Amniotic stem cell (primary cell): ENCODE data around the gene SYDE2.
"Not testable (repeated sequence)": the region's sequence is repeated elsewhere in the genome, so short reads cannot be mapped to it uniquely, and the experiment has no call there.

Source experiments
- DNase-seq: peaks from one replicate; lab custom pipeline; 2025; lab: John Stamatoyannopoulos, UW

The SYDE2 gene

DNA sequence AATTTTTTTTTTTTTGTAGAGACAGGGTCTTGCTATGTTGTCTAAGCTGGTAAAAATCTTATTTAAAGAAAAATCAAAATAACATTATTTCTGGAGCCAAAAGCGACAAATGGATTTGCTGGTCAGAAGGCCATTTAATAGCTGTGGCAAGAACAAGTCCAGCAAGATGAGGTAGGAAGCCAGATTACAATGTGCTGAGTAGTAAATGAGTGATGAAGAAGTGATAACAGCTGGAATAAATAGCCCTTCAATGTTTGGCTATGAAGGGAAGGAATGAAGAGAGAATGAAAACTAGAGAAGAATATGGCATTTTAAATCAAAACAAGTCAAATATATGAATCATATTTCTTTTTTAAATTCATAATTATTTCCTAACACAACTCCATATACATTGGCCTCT is 34.5 kb downstream of the SYDE2 start:
- no peak for DNase-seq

- no peak for DNase-seq
Observed at GRCh38 chr1:85158910-85159309, 41.9 kb downstream of the SYDE2 start.

DNA sequence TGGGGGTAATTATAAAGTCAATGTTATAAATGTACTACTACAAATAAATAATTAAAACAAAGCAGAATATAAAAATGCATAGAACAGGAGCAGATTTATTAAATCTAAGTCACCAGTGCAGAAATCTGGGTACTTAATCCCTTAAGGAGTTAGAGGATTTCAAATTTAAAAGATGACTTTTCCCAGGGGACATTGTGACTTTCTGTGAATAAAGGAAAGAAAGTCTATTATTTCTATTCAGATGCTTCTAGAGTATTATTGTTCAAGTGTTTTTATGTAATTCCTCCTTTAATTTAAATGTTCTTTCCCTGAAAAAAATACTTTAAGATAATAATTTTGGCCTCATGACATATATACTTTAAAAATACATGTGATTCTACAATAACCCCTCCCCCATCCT is 43.4 kb downstream of the SYDE2 start:
- no peak for DNase-seq

- DNase-seq, result no peak
Observed at GRCh38 chr1:85153149-85153891, 47.5 kb downstream of the SYDE2 start.

DNA sequence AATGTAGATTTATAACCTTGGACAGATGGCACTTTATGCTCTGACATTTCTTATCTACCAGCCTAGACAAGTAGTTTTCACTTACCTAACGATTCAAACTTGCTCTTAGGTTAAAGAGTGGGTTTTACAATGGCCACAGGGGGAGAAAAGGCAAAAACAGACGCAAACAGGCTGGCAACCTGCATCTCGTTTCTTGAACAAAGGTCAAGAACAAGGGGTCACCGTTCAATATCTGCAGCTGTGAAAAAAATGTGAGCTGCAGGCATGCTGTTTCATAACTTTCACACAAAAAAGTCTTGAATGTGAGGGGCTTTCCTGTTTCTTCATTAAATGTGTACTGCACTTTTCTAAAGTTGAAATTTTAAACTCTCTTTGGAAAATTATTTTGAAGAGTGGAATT is 49.4 kb downstream of the SYDE2 start:
- no peak for DNase-seq

- no peak for DNase-seq
Observed at GRCh38 chr1:85149805-85150204, 51.0 kb downstream of the SYDE2 start.

- DNase-seq, result peak; percentile 18
Observed at GRCh38 chr1:85148524-85149250, 52.1 kb downstream of the SYDE2 start.

DNA sequence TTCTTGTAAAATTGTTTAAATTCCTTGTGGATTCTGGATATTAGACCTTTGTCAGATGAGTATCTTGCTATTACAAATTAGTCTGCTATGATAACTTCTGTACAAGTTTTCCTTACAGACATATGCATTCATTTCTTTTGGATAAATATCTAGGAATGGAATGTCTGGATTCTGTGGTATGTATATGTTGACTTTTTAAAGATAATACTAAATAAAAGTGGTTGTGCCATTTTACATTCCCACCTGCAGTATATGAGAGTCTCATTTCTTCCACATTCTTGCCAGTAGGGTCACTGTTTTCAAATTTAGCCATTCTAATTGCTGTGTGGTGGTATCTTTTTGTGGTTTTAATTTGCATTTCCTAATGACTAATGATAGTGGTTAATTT is 53.9 kb downstream of the SYDE2 start:
- no peak for DNase-seq

GRCh38 chr1:85146298-85146971 is 54.4 kb downstream of the SYDE2 start:
- not testable (repeated sequence) for DNase-seq

GRCh38 chr1:85144351-85144750 is 56.5 kb downstream of the SYDE2 start:
- DNase-seq, result no peak

DNA sequence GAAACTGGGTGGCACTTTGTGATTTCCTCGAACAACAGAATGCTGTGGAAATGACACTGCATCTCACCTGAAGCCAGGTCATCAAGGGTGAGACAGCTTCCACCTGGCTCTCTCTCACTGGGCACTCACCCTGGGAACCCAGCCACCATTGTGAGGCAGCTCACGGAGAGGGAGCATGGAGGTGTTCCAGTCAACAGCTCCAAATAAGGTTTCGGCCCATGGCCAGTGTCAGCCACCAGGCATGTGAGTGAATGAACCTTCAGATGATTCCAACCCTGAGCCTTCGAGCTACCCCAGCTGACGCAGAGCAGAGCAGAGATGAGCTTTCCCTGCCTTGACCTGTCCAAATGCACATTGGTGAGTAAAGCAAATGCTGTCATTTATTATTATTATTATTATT is 58.1 kb downstream of the SYDE2 start:
- no peak for DNase-seq

DNA sequence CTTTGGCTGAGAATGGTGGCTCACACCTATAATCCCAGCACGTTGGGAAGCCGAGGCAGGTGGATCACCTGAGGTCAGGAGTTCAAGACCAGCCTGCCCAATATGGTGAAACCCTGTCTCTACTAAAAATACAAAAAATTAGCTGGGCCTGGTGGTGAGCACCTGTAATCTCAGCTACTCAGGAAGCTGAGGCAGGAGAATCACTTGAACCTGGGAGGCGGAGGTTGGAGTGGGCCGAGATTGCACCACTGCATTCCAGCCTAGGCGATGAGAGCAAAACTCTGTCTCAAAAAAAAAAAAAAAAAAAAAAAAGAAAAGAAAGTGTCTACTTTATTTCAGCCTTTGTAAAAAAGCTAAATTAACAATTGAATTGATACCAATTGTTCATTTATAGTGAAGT is 62.4 kb downstream of the SYDE2 start:
- not testable (repeated sequence) for DNase-seq

- no peak for DNase-seq
Observed at GRCh38 chr1:85137660-85138059, 63.2 kb downstream of the SYDE2 start.

DNA sequence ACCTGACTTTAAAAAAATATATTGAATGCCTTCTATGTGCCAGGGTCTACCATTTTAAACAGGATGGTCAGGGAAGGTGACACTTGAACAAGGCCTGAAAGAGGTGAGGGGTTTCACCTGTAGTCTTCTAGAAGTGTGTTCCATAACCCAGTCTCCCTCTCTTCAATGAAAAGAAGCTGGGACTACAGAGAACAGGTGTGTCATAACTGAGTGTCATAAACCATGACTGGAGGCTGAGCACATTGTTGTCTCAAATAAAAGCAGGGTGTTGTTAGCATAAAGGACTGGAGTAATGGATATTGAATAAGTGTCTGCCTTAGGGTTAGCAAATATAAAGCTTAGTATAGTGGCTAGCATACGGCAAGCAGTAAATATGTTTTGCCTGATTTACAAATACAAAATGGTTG is 65.4 kb downstream of the SYDE2 start:
- no peak for DNase-seq

- no peak for DNase-seq
Observed at GRCh38 chr1:85134583-85135391, 66.0 kb downstream of the SYDE2 start.

DNA sequence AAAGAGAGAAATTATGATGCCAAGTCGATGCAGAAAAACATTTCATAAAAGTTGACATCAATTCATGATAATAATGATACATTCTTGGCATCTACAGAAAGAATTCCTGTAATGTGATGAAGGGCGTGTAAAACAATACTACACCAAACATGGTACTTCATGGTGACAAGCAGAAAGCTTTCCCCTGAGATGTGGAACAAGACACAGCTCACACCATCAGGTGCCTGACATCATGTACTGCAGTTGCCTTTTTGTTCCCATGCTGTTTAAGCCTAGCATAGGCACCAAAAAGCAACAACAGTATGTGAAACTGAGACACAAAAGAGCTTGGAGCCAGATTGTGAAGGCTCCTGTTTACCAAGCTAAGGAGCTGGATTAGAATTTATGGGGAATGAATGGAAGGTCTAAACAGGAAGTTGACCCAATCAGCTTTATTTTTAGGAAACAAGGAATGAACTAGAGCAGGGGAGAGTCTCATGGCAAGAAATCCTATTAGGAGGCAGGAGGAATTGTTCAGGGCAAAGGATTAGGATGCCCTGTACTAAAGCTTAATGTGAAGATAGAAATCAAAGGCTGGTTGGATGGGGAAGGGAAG is 67.2 kb downstream of the SYDE2 start:
- no peak for DNase-seq

GRCh38 chr1:85132078-85132720 is 68.6 kb downstream of the SYDE2 start:
- DNase-seq, result no peak

DNA sequence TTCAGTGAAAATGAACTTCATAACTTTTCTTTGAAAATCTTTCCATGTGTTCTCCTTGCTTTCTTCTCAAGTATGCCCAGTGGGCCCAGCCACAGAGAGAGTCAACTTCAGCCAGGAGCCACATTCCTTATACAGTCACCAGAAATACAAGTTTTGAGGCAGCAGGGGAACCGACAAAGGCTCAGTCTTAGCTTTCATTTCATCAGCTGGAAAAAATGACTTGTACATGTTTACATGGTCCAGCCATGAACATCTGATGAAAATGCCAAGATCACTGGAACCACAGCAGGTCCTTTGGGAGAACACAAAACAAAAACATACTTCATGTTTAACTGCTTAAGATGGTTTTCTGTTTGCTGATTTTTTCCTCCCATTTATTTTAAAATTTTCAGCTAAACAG is 72.5 kb downstream of the SYDE2 start:
- DNase-seq, result peak; percentile 13

DNA sequence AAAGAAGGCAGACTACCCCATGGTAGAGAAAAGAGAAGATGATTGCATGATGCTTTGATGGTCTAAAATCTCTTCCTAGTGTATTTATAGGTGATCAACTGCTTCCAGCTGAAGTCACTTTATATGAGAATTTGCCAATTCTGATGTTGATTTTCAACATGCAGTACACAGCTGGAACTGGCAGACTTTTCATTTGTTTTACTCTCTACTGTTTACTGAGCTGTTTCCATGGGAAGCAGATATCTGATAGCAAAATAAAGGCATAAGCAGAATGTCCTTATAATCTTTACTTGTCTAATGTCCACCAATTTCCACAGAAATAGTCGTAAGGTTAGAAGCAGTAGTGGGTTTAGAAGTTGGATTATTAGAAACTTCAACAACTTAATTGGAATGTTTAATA is 74.9 kb downstream of the SYDE2 start:
- no peak for DNase-seq

DNA sequence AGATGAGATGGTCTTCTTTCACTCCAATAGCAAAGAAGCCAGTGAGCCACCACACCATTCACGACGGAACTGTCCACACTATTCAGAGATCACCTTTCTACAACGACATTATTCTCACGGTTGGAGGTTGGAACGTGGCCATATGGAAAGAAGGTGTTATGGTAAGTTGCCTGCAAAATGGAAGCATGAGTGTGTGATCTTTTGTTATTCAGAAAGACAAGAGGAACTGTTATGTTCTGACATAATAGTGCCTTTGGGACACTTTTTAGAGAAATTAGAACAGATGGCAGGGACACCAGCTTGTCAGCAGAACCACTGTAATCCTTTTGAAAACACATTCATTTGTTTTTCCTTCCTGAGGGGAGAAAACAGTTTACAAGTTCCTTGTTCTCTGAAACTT is 76.7 kb downstream of the SYDE2 start:
- DNase-seq, result no peak

- DNase-seq, result no peak
Observed at GRCh38 chr1:85122169-85122568, 78.6 kb downstream of the SYDE2 start.
